NCI-H748 (cell line): ENCODE data around the gene DNAAF1.

Experiments used
- DNase-seq: peaks from one replicate; lab custom pipeline; 2025; ENCODE audit not compliant: unreplicated experiment; lab: John Stamatoyannopoulos, UW

Gene DNAAF1

GRCh38 chr16:84159007-84159406 lies 13.9 kb downstream of the DNAAF1 start:
- DNase-seq, result peak; percentile 5

DNA sequence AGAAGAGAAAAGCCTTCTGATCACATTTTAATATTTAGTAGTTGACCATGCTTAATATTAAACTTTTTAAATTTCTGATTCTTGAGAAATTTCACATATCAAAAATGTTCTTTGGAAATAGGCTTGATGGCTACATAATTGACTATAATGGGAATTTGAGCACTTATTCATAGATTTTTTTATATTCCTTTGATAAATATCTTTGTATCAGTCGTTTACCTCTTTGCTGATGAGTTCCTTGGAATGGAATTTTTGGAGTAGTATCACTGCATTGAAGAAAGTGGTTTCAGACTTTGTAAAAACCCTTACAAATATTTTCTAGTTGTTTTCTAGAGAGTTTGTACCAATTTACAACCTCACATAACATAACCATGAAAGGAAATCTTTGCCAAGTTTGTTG lies 14.7 kb downstream of the DNAAF1 start:
- DNase-seq, result no peak

DNA sequence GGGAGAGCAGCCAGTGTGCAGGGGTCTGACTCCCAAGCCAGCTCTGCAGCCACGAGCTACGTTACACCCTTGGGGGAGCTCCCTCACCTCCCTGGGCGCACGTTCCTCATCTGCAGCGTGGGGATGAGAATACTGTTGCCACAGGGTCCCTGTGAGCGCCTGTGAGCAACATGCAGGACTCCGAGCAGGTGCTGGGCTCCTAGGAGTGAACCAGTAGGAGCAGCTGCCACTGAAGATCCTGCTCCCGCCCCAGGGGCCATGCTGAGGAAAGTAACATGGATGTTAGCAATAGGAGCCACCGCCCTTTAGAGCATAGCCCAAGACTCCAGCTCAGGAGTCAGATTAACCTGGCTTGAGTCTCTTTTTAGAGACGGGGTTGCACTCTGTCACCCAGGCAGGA lies 15.9 kb downstream of the DNAAF1 start:
- no peak for DNase-seq

DNA sequence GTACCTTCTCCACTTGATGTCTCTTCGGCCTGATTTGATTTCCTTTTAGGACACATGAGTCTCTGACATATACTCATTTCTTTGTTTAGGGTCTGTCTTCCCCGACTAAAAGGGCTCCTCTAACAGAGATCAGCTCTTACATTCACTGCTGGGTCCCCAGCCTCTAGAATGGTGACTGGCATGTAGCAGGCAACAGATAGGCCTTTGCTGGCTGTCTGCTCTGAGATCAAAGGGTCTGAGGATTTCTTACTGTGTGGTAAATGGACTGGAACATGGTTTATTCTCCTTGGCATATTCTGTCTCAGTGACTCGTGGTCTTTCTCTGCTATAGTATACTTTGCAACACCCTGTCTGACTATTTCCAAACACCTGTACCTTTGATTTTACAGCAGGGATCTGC lies 16.7 kb downstream of the DNAAF1 start:
- no peak for DNase-seq

GRCh38 chr16:84165746-84166145 lies 20.6 kb downstream of the DNAAF1 start:
- DNase-seq, result no peak

GRCh38 chr16:84166796-84167695 lies 21.9 kb downstream of the DNAAF1 start:
- no peak for DNase-seq

DNA sequence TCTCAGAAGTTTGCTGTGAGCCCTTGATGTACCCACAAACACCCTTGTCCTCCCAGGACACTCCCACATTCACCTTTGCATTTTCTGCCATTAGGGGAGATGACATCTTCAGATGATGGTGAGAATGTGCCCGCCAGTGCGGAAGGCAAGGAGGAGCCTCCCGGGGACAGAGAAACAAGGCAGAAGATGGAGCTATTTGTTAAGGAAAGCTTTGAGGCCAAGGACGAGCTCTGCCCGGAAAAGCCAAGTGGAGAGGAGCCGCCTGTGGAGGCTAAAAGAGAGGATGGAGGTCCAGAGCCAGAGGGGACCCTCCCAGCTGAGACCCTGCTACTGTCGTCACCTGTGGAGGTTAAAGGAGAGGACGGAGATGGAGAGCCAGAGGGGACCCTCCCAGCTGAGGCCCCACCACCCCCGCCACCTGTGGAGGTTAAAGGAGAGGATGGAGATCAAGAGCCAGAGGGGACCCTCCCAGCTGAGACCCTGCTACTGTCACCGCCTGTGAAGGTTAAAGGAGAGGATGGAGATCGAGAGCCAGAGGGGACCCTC lies 24.7 kb downstream of the DNAAF1 start:
- no peak for DNase-seq

DNA sequence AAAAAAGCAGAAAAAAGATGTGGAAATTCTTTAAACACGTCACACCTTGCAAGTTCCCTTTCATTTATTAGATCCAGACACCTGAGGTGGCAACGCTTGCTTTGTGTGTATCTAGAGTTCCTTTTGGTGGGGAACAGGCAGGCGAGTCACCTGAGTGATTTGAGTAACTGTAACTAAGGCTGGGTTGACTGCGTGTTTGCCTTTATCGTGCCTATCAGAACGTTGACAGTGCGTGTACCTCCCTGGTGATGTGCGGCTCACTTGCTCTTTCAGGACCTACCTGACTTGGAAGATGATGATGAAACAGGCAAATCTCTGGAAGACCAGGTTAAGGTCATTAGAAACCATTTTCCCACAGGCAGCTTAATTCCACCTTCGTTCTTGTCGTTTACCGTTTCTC lies 29.3 kb downstream of the DNAAF1 start:
- DNase-seq, result no peak

- DNase-seq, result peak; percentile 48
Observed at GRCh38 chr16:84175350-84176081, 30.4 kb downstream of the DNAAF1 start.

DNA sequence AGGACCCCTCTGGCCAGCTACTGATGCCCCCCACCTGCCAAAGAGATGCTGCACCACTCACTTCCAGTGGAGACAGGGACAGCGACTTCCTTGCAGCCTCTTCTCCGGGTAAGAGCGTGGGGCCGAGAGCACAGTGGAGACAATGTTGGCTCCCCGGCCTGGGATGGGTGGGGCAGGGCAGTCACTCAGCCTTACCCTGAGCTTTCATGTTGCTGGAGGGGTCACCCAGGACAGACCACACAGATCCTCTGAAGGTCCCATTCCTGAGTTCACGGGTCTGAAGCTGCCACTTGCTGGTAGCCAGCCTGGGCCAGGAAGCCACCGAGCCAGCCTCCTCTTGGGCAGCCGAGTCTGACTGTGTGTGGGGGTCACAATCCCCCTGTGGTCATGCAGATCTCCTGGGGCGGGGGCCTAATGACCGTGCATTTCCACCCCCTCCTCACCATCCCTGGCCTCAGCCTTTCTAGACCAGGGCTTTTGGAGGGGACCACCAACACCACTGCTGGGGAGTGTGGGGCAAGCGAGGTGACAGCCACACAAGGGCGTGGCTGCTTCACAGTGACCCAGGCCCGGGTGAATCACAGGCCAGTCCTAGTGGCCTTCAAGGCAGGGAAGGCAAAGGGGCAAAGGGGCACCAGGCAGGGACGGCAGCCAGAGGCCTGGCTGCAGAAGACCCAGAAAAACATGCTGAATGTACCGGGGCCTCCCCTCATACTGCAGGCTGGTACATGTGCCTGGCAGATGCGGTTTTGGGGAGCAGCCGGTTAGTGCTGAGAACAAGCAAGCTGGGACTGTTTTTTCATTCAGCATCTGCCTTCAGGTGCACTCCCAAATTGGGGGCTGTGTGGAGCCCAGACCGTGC lies 31.3 kb downstream of the DNAAF1 start:
- no peak for DNase-seq

GRCh38 chr16:84177741-84178073 lies 32.6 kb downstream of the DNAAF1 start:
- no peak for DNase-seq

DNA sequence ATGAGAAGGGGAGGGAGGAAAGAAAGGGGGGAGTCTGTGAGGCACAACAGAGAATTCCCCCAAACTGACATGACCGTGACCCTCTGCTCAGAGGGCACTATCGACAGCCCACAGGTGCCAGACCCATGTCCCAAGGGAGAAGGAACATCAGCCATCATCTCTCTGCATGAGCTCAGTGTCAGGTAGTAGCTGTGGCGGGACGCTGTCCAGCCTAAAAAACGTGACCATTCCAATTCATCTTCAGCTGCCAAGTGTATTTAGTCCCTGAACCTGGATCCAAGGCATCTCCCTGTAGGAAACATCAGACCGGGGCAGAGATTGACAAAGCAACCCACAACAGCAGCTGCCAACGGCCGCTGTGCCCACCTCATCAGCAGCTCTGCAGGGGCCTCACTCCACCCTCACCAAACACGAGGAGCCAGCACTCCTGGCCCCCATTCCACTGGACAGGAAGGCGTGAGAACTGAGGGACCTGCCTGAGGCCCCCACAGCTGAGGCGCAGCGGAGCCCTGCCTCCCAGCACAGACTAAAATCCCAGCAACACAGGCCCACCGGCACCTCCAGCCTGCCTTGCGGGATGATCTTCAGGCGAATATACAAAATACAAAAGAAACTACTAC lies 33.1 kb downstream of the DNAAF1 start:
- DNase-seq, result no peak

DNA sequence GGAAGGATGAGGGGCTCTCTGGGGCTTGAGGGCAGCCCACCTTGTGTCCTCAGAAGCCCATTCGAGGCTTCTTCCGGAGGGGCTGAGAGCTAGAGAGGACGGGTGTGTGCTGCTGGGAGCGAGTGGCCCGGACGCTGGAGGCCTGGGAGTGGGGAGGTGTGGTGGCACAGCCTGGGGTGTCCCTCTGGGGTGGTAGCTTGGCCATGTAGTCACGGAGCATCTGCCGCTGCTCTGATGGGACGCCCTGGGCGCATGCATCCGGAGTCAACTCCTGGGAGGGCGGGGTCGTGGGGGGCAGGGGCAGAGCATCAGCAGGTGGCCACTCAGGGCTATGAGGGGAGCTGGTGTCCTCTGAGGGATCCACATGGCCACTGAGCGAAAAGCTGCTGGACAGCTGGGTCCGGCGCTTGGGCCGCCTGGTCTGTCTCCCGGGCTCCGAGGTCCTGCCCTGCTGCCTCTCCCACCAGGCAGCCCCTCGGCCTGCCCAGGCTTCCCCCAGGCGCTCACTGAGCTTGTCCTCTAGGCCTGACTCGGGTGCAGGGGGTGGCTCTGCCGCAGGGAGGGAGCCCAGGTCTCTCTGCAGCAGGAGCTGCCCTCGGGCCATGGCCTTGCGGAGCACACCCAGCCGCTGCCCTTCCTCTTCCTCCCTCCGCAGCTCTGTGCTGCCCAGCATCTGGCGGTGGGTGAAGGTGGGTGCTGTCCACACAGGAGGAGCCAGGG lies 33.9 kb downstream of the DNAAF1 start:
- DNase-seq, result no peak

DNA sequence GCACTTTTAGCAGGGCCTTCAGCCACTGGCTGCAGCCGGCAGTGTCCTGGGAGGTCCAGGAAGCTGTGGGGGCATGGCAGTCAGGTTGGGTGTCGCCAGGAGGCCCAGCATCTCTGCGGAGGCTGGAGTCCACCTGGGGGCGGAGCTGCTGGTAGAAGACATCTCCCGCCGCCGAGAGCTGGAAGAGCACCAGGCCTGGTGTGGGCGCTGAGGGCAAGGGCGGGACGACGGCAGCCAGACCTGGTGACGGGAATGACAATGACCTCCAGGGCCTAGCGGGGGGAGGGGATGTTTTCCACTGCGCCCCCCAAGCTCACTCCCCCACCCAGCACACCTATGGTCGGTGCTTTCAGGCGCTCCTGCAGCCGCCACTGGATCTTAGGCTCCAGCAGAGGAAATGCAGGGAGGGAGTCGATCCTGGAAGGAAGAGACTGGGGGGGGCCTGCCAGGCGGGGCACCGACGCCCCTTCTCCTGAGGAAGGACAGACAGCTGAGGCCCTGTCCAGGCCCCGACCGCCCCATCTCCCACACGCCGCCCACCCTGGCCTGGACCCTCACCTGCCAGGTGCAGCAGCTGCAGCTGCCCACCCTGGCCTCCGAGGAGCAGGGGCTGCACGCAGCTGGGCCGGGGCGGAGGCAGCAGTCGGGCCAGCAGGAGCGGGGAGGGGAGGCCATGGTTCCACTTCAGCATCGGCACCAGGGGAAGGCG lies 34.7 kb downstream of the DNAAF1 start:
- DNase-seq, result no peak

DNA sequence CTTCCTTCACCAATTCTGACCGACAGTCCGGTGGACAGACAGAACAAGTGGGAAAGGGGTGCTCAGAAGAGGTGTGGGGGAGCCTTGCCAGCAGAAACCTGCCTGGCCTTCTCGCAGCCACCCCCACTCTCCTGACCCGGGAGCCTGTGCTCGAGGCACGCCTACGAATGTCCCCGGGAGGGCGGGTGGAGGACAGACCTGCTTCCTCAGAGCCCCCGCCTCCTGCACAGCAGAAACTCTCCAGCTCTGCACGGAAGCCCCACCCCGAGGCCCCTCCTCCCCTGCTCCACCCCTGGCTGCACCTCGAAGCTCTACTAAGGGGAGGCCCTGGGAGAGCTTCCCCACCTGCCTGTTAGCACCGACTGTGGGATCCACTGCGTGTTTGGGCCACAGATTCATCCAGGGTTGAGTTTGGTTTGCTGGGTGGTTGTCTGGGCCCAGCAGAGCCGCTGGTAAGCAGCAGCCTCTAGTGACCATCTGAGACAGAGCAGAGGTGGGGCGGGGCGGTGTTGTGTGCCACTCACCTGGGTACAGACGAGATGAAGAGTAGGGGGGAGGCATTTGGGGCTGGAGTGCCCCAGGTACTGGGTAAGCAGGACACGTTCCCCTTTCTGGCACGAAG lies 35.5 kb downstream of the DNAAF1 start:
- no peak for DNase-seq

DNA sequence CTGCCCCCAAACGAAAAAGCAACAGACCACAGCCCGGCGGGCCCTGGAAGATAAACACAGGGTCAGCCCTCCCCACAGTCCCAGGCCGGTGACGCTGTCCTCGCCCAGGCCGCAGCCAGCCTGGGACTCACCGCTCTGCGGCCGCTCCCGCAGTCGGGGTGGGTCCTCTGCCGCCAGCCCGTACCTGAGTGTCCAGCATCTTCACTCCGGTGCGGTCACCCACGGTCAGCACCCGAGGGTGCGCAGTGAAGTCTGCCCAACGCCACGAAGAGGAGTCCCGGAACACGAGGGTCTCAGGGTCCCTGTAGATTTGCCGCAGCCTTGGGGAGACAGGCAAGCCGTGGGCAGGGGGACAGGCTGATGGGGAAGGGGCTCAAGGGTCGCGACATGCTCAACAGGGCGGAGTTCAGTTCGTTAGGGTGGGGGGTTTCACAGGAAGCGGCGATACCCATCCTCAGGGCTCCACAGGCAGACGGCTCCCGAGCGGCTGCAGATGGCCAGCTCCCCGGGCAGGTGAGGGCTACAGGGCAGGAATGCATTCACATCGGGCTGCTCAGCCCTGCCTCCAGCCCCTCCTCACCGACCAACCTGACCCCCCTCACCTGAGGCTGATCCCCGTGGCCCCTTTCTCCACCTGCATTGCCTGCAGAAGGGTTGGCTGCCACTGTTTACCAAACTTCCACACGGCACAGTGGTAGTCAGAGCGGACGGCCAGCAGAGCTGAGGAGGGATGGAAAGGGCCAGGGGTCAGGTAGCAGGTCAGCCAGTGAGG lies 36.2 kb downstream of the DNAAF1 start:
- DNase-seq, result no peak

DNA sequence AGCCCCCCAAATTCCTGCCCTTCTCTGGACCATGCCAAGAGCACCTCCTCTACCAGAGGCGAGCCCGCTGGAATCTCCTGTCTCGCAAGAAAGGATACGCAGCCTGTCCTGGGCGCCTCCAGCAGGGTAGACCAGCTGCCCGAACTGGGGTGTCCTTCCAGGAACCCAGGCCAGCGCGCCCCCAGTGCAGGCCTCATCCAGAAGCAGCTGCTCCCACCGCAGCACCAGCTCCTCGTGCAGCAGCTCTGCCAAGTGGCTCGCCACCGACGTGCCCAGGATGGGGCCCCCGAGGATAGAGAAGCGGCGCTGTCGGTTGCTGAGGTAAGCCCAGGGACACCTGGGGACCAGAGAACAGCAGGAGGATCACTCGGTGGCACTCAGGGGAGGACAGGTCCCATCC lies 37.0 kb downstream of the DNAAF1 start:
- DNase-seq, result no peak
